NCI-H446 treated with DMSO at 0.1 percent for 48 hours (cell line): Measurements from ENCODE around the gene RAP1A.
"Not testable (repeated sequence)": the region's sequence is repeated elsewhere in the genome, so short reads cannot be mapped to it uniquely, and the experiment has no call there.

Experiments used
- DNase-seq: peaks from one replicate; lab custom pipeline; 2025; lab: John Stamatoyannopoulos, UW

RAP1A gene

GRCh38 chr1:111666828-111667227 lies 47.2 kb downstream of the RAP1A start:
- no peak for DNase-seq

- no peak for DNase-seq
These were observed 49.7 kb downstream of the RAP1A start for GRCh38 chr1:111669268-111669667.

GRCh38 chr1:111671852-111672251 lies 52.3 kb downstream of the RAP1A start:
- DNase-seq = no peak

GRCh38 chr1:111672331-111672730 lies 52.7 kb downstream of the RAP1A start:
- no peak for DNase-seq

- no peak for DNase-seq
These were observed 58.0 kb downstream of the RAP1A start for GRCh38 chr1:111677604-111678003.

GRCh38 chr1:111679541-111679940 lies 60.0 kb downstream of the RAP1A start:
- DNase-seq = no peak

- not testable (repeated sequence) for DNase-seq
These were observed 60.7 kb downstream of the RAP1A start for GRCh38 chr1:111680212-111680800.

- not testable (repeated sequence) for DNase-seq
These were observed 65.9 kb downstream of the RAP1A start for GRCh38 chr1:111685293-111686153.

GRCh38 chr1:111690306-111690617 lies 70.7 kb downstream of the RAP1A start:
- peak; percentile 78 for DNase-seq

- DNase-seq = no peak
These were observed 72.3 kb downstream of the RAP1A start for GRCh38 chr1:111691886-111692285.

- no peak for DNase-seq
These were observed 76.2 kb downstream of the RAP1A start for GRCh38 chr1:111695801-111696200.

- DNase-seq = no peak
These were observed 76.7 kb downstream of the RAP1A start for GRCh38 chr1:111696330-111696729.

GRCh38 chr1:111699268-111699667 lies 79.7 kb downstream of the RAP1A start:
- DNase-seq = no peak

GRCh38 chr1:111702504-111703050 lies 83.0 kb downstream of the RAP1A start:
- DNase-seq = no peak

- DNase-seq = no peak
These were observed 84.7 kb downstream of the RAP1A start for GRCh38 chr1:111704240-111704639.

- DNase-seq = no peak
These were observed 85.2 kb downstream of the RAP1A start for GRCh38 chr1:111704776-111705175.

GRCh38 chr1:111705841-111706240 lies 86.3 kb downstream of the RAP1A start:
- no peak for DNase-seq

- no peak for DNase-seq
These were observed 87.3 kb downstream of the RAP1A start for GRCh38 chr1:111706921-111707320.

GRCh38 chr1:111707906-111708305 lies 88.3 kb downstream of the RAP1A start:
- DNase-seq = no peak

GRCh38 chr1:111709986-111710385 lies 90.4 kb downstream of the RAP1A start:
- no peak for DNase-seq

- no peak for DNase-seq
These were observed 96.7 kb downstream of the RAP1A start for GRCh38 chr1:111716333-111716732.

- no peak for DNase-seq
These were observed 97.9 kb downstream of the RAP1A start for GRCh38 chr1:111717450-111717849.

- no peak for DNase-seq
These were observed 99.5 kb downstream of the RAP1A start for GRCh38 chr1:111719135-111719534.
